OCI-LY3 (cell line): Measurements from ENCODE around the gene RBBP9.
A peak's percentile ranks its signal among the peaks of the same experiment; 100 is the strongest.
"Not testable (repeated sequence)": the region's sequence is repeated elsewhere in the genome, so short reads cannot be mapped to it uniquely, and the experiment has no call there.

Experiments
- H2AFZ ChIP-seq: fragments of 200-600, 300-600 bp; shearing (Covaris generic); 2 replicates; pipeline ENCODE4 v1.6.0; 2014; ENCODE audit warnings: antibody characterized with exemption, low read depth, low read length
- H3K27ac ChIP-seq: fragments of 200-600, 300-600 bp; sonication (generic); 2 replicates; pipeline ENCODE4 v1.5.1; 2014; ENCODE audit warnings: mild to moderate bottlenecking, low read length, moderate library complexity, mixed read lengths
- H3K27me3 ChIP-seq: fragments of 200-600, 300-600 bp; sonication (generic); 2 replicates; pipeline ENCODE4 v1.6.1; 2014; ENCODE audit warnings: low read depth, low read length, mixed read lengths
- H3K36me3 ChIP-seq: fragments of 200-600, 300-600 bp; sonication (generic); replicated peaks from 2 replicates; pipeline ENCODE3; 2014; ENCODE audit warnings: low read depth, low read length, mixed read lengths
- H3K4me1 ChIP-seq: fragments of 300-600, 200-600 bp; sonication (generic); 2 replicates; pipeline ENCODE4 v1.6.1; 2014; ENCODE audit warnings: low read length, mixed read lengths
- H3K4me2 ChIP-seq: fragments of 200-600, 300-600 bp; sonication (generic); 2 replicates; pipeline ENCODE4 v1.6.1; 2014; ENCODE audit warnings: low read length, mixed read lengths
- H3K4me3 ChIP-seq: fragments of 300-600, 200-600 bp; sonication (generic); 2 replicates; pipeline ENCODE4 v1.5.1; 2014; ENCODE audit warnings: antibody characterized with exemption, mild to moderate bottlenecking, low read length, moderate library complexity
- H3K79me2 ChIP-seq: fragments of 300-600, 200-600 bp; shearing (Covaris generic); 2 replicates; pipeline ENCODE4 v1.6.1; 2014; ENCODE audit warnings: mild to moderate bottlenecking, low read length, mixed read lengths
- H3K9ac ChIP-seq: fragments of 300-600, 200-600 bp; shearing (Covaris generic); 2 replicates; pipeline ENCODE4 v1.6.0; 2014; ENCODE audit warnings: mild to moderate bottlenecking, low read length, moderate library complexity
- H3K9me3 ChIP-seq: fragments of 200-600, 300-600 bp; shearing (Covaris generic); 2 replicates; pipeline ENCODE4 v1.6.1; 2014; ENCODE audit warnings: low read length, mixed read lengths; ENCODE audit not compliant: insufficient read depth
- H4K20me1 ChIP-seq: fragments of 200-600, 300-600 bp; sonication (generic); 2 replicates; pipeline ENCODE4 v1.6.1; 2016; ENCODE audit warnings: low read length, mixed read lengths; ENCODE audit not compliant: insufficient read depth
- EZH2phosphoT487 ChIP-seq: fragments of 200-600 bp; shearing (Covaris generic); IDR thresholded peaks from 2 replicates; pipeline ENCODE4 v1.6.1; 2018; ENCODE audit warnings: antibody characterized with exemption, mixed run types, low read depth
- TF ChIP-seq, protein P1 (sequence below): fragments of 200-600, 300-600 bp; sonication (generic); IDR thresholded peaks from 2 replicates; pipeline ENCODE4 v1.5.1; 2014; ENCODE audit warnings: antibody characterized with exemption, low read length, low read depth

The RBBP9 gene

DNA sequence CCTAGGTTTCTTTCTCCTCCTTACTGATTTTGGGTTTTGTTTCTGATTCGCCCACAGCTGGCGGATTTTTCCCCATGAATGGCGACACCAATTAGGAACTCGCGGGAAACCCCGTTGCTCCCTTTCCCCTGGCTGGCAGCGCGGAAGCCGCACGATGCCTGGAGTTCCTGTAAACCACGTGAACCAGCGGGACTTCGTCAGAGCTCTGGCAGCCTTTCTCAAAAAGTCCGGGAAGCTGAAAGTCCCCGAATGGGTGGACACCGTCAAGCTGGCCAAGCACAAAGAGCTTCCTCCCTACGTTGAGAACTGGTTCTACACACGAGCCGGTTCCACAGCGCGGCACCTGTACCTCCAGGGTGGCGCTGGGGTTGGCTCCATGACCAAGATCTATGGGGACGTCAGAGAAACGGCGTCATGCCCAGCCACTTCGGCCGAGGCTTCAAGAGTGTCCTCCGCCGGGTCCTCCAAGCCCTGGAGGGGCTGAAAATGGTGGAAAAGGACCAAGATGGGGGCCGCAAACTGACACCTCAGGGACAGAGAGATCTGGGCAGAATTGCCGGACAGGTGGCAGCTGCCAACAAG, 7.5 kb upstream of the RBBP9 start:
- Histone ChIP-seq H3K79me2 (peaks cover 19% of the 10 kb centered on the region), H4K20me1 (no peaks in the 10 kb centered on the region), H3K4me3 (no peak overlapping the region), H3K4me2 (no peak overlapping the region), H2AFZ (no peak overlapping the region), H3K9me3 (no peaks in the 10 kb centered on the region), H3K27ac (no peak overlapping the region), H3K9ac (no peak overlapping the region), H3K27me3 (no peaks in the 10 kb centered on the region), H3K36me3 (peaks cover 3% of the 10 kb centered on the region), H3K4me1 (peaks cover 16% of the 10 kb centered on the region)
- no peak for TF ChIP-seq EZH2phosphoT487
- TF ChIP-seq, protein P1, sequence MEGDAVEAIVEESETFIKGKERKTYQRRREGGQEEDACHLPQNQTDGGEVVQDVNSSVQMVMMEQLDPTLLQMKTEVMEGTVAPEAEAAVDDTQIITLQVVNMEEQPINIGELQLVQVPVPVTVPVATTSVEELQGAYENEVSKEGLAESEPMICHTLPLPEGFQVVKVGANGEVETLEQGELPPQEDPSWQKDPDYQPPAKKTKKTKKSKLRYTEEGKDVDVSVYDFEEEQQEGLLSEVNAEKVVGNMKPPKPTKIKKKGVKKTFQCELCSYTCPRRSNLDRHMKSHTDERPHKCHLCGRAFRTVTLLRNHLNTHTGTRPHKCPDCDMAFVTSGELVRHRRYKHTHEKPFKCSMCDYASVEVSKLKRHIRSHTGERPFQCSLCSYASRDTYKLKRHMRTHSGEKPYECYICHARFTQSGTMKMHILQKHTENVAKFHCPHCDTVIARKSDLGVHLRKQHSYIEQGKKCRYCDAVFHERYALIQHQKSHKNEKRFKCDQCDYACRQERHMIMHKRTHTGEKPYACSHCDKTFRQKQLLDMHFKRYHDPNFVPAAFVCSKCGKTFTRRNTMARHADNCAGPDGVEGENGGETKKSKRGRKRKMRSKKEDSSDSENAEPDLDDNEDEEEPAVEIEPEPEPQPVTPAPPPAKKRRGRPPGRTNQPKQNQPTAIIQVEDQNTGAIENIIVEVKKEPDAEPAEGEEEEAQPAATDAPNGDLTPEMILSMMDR: no peak

DNA sequence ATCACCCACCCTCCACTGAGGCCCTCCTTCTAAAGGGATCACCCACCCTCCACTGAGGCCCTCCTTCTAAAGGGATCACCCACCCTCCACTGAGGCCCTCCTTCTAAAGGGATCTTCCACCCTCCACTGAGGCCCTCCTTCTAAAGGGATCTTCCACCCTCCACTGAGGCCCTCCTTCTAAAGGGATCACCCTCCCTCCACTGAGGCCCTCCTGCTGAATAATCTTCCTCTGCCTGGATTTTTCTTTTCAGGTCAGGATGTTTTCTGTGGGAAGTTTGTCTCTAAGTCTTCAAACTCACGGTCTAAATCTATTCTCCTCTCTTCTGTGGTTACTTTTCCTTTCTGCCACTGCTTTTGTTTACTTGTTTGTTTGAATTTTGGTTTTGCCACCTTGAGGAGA, 4.6 kb upstream of the RBBP9 start:
- H3K9me3 ChIP-seq, H3K4me2 ChIP-seq, H3K27me3 ChIP-seq, H3K9ac ChIP-seq, H3K4me1 ChIP-seq, H3K36me3 ChIP-seq, H3K27ac ChIP-seq, H3K79me2 ChIP-seq, H4K20me1 ChIP-seq, H3K4me3 ChIP-seq: not testable (repeated sequence)
- peak overlapping the region; percentile 10; the same call in 1 of the 2 replicates for H2AFZ ChIP-seq

DNA sequence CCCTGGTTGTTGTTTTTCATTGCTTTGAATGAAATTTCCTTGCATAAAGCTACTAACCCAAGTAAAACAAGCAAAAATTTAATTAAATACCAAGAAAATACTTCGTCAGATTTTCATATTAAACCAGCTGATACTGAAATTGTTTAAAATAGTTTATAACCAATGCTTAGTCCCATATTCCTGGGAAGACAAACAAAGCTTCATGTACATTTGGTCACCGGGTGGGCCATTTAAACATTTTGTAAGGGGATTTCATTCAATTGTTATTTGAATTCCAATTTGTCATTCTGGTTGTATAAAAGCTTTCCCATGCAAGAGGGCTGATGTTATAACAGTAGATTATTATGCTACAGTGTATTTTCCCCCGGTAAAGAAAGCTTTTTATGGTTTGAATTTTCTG, 578 bp upstream of the RBBP9 start:
- peaks cover 8% of the 10 kb centered on the region for H3K79me2 ChIP-seq
- H3K4me2 ChIP-seq: peak overlapping the region; percentile 69
- H3K4me3 ChIP-seq: peak overlapping the region; percentile 87
- H2AFZ ChIP-seq: peak overlapping the region; percentile 89
- TF ChIP-seq EZH2phosphoT487: no peak
- TF ChIP-seq, protein P1: no peak
- H3K27ac ChIP-seq: no peak overlapping the region
- no peaks in the 10 kb centered on the region for H3K27me3 ChIP-seq
- H3K9ac ChIP-seq: peak overlapping the region; percentile 88
- H3K36me3 ChIP-seq: peaks cover 13% of the 10 kb centered on the region
- H4K20me1 ChIP-seq: no peaks in the 10 kb centered on the region
- no peaks in the 10 kb centered on the region for H3K9me3 ChIP-seq
- H3K4me1 ChIP-seq: peaks cover 11% of the 10 kb centered on the region

DNA sequence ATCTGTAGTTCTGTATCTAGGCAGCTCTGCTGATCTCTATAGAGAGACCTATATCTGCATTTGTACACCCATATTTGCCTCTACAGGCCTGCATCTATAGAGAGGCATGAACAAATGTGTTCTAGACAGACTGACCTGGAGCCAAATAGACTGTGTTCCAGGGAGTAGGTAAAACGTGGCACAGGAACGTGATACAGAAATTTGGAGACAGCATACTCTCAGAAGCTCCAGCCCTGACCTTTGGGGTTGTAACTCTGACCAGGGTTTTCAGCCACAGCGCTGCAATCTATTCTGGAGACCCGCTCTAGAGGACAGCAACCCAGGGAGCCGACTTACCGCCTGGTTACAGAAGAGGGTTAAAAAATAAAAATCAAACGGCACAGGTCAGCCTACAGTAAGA, 983 bp downstream of the RBBP9 start:
- Histone ChIP-seq H2AFZ (peak overlapping the region; percentile 89), H3K9me3 (no peaks in the 10 kb centered on the region), H3K27ac (peak overlapping the region; percentile 8; the same call in 1 of the 2 replicates), H3K27me3 (no peaks in the 10 kb centered on the region), H3K4me1 (peaks cover 11% of the 10 kb centered on the region), H3K4me3 (peak overlapping the region; percentile 87), H3K4me2 (peak overlapping the region; percentile 69), H3K36me3 (peaks cover 21% of the 10 kb centered on the region), H4K20me1 (no peaks in the 10 kb centered on the region), H3K9ac (peak overlapping the region; percentile 88), H3K79me2 (peaks cover 8% of the 10 kb centered on the region)
- no peak for TF ChIP-seq EZH2phosphoT487
- TF ChIP-seq, protein P1: no peak
